Fibroblast of lung (primary cell): ENCODE data around the gene LETMD1.

Experiments
- CTCF ChIP-seq, 2 donors: IDR thresholded peaks in 1 of 2; conservative IDR thresholded peaks in 1 of 2; 1 replicate in 1 of 2; 2 replicates in 1 of 2; pipeline ENCODE4 v1.5.1; 2011 to 2012; ENCODE audit warnings: low read length in 2 of 2, control low read depth in 1 of 2, inconsistent platforms in 1 of 2, low read depth in 1 of 2, mild to moderate bottlenecking in 1 of 2
- EZH2 ChIP-seq: IDR thresholded peaks from 2 replicates; pipeline ENCODE4 v1.5.1; 2012; ENCODE audit warnings: low read length, control low read depth, mild to moderate bottlenecking; ENCODE audit errors: missing control alignments

GRCh38 chr12:50999093-50999492 is 49.0 kb upstream of the LETMD1 start:
- TF ChIP-seq CTCF (conservative IDR thresholded peaks at IDR 0.05 in 1 of 2, IDR thresholded peaks at IDR 0.05 in 1 of 2; ENCODE audit: low read depth in 1 of 2, low read length in 2 of 2) (no peak), EZH2 (no peak)
